Measurements from ENCODE around the gene ALG12. TPM values are rescaled to one million over a fixed set of nuclear protein-coding genes. Genes with fewer than 3 reads are reported as not detected.

Gene ALG12
- total and polyA plus RNA-seq, 2 experiments from 2014 or later: 18.7 to 23.3 TPM

GRCh38 chr22:49885881-49886280 lies 32.4 kb downstream of the ALG12 start:
- Histone ChIP-seq H3K27me3 (ENCODE audit: insufficient read depth) (no peaks in the 10 kb centered on the region), H3K27ac (ENCODE audit: low read depth) (no peak overlapping the region), H3F3A (replicated peaks; ENCODE audit: low read depth) (no peaks in the 10 kb centered on the region), H3K36me3 (ENCODE audit: insufficient read depth) (peaks cover 4% of the 10 kb centered on the region), H4K20me1 (replicated peaks; ENCODE audit: insufficient read depth) (peaks cover 27% of the 10 kb centered on the region), H2AFZ (no peak overlapping the region), H3K79me2 (replicated peaks; ENCODE audit: insufficient read depth) (peaks cover 40% of the 10 kb centered on the region), H3K4me2 (no peak overlapping the region), H3K4me1 (ENCODE audit: insufficient read depth) (no peaks in the 10 kb centered on the region), H3K9me2 (ENCODE audit: insufficient read depth) (0 out of 2 replicates have a peak, but pooled peaks cover 4% of the 10 kb centered on the region), H3K4me3 (no peak overlapping the region)
- peaks cover 77% of the 10 kb centered on the region for H3K36me3 Mint-ChIP-seq (ENCODE audit: low read depth)
- H3K4me3 Mint-ChIP-seq: no peak overlapping the region
- H3K9me3 Mint-ChIP-seq: peaks cover 20% of the 10 kb centered on the region
- DNase-seq (ENCODE audit: low spot score) (no peak), ATAC-seq (no peak)
- TF ChIP-seq, protein P1, sequence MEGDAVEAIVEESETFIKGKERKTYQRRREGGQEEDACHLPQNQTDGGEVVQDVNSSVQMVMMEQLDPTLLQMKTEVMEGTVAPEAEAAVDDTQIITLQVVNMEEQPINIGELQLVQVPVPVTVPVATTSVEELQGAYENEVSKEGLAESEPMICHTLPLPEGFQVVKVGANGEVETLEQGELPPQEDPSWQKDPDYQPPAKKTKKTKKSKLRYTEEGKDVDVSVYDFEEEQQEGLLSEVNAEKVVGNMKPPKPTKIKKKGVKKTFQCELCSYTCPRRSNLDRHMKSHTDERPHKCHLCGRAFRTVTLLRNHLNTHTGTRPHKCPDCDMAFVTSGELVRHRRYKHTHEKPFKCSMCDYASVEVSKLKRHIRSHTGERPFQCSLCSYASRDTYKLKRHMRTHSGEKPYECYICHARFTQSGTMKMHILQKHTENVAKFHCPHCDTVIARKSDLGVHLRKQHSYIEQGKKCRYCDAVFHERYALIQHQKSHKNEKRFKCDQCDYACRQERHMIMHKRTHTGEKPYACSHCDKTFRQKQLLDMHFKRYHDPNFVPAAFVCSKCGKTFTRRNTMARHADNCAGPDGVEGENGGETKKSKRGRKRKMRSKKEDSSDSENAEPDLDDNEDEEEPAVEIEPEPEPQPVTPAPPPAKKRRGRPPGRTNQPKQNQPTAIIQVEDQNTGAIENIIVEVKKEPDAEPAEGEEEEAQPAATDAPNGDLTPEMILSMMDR (conservative IDR thresholded peaks at IDR 0.05; ENCODE audit: low read depth in 2 of 2): no peak
- no peak for TF ChIP-seq JUNB (IDR thresholded peaks at IDR 0.05; ENCODE audit: unreplicated experiment)
- no peak for TF ChIP-seq ZNF331 (CRISPR knock-in tag; IDR thresholded peaks at IDR 0.05; ENCODE audit: low read depth)
- no peak for TF ChIP-seq EZH2 (IDR thresholded peaks at IDR 0.05; ENCODE audit: low read depth, unreplicated experiment)
- no peak for TF ChIP-seq CREB1 (CRISPR knock-in tag; IDR thresholded peaks at IDR 0.05; ENCODE audit: low read depth)
- TF ChIP-seq ZNF462 (CRISPR knock-in tag; IDR thresholded peaks at IDR 0.05): no peak
- no peak for TF ChIP-seq ETS1 (IDR thresholded peaks at IDR 0.05)
- TF ChIP-seq, protein P2, sequence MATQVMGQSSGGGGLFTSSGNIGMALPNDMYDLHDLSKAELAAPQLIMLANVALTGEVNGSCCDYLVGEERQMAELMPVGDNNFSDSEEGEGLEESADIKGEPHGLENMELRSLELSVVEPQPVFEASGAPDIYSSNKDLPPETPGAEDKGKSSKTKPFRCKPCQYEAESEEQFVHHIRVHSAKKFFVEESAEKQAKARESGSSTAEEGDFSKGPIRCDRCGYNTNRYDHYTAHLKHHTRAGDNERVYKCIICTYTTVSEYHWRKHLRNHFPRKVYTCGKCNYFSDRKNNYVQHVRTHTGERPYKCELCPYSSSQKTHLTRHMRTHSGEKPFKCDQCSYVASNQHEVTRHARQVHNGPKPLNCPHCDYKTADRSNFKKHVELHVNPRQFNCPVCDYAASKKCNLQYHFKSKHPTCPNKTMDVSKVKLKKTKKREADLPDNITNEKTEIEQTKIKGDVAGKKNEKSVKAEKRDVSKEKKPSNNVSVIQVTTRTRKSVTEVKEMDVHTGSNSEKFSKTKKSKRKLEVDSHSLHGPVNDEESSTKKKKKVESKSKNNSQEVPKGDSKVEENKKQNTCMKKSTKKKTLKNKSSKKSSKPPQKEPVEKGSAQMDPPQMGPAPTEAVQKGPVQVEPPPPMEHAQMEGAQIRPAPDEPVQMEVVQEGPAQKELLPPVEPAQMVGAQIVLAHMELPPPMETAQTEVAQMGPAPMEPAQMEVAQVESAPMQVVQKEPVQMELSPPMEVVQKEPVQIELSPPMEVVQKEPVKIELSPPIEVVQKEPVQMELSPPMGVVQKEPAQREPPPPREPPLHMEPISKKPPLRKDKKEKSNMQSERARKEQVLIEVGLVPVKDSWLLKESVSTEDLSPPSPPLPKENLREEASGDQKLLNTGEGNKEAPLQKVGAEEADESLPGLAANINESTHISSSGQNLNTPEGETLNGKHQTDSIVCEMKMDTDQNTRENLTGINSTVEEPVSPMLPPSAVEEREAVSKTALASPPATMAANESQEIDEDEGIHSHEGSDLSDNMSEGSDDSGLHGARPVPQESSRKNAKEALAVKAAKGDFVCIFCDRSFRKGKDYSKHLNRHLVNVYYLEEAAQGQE (IDR thresholded peaks at IDR 0.05; ENCODE audit: unreplicated experiment): no peak
- TF ChIP-seq STAT1 (IDR thresholded peaks at IDR 0.05; ENCODE audit: unreplicated experiment): no peak
- no peak for TF ChIP-seq POLR2AphosphoS5 (IDR thresholded peaks at IDR 0.05; ENCODE audit: low read depth)
- TF ChIP-seq EZH2phosphoT487 (IDR thresholded peaks at IDR 0.05; ENCODE audit: unreplicated experiment): no peak
- TF ChIP-seq NANOG (IDR thresholded peaks at IDR 0.05; ENCODE audit: borderline replicate concordance): no peak
- TF ChIP-seq ZNF114 (CRISPR knock-in tag; IDR thresholded peaks at IDR 0.05): no peak
- peaks cover 2% of the 10 kb centered on the region for H3K27me3 Mint-ChIP-seq (ENCODE audit: insufficient read depth, low read depth, poor library complexity)
- peaks cover 2% of the 10 kb centered on the region; the same call in 2 of the 3 replicates for H3K4me1 Mint-ChIP-seq
- no peak overlapping the region for H3K27ac Mint-ChIP-seq

Measured in GM23338 (cell line).